ENCODE measurements around the gene TIAM2.
"Not testable (repeated sequence)": the region's sequence is repeated elsewhere in the genome, so short reads cannot be mapped to it uniquely, and the experiment has no call there.

TIAM2 gene

DNA sequence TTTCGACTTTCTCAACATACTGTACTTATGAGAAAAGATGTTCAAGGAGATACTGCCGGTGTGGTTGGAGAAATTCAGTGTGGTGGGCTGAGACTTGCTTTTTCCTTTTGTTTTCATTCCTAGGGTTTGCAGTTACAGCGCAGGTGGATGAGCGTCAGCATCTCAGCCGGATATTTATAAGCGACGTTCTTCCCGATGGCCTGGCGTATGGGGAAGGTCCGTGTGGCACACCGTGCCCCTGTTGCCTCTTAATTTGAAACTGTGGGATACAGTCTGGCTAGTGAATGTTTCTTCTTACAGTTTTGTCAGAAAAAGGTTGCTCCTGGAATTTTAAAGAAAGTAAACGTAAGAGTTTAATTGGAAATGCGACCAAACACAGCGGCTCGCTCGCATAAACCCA is 187.0 kb downstream of the TIAM2 start:
- no peaks in the 10 kb centered on the region for H3K9me2 ChIP-seq (replicated peaks; ENCODE audit: insufficient read depth, low read length)
- H3K36me3 ChIP-seq (replicated peaks; ENCODE audit: insufficient read depth, low read length) = no peaks in the 10 kb centered on the region
- no peak overlapping the region for H3K4me2 ChIP-seq (ENCODE audit: low read depth, low read length)

DNA sequence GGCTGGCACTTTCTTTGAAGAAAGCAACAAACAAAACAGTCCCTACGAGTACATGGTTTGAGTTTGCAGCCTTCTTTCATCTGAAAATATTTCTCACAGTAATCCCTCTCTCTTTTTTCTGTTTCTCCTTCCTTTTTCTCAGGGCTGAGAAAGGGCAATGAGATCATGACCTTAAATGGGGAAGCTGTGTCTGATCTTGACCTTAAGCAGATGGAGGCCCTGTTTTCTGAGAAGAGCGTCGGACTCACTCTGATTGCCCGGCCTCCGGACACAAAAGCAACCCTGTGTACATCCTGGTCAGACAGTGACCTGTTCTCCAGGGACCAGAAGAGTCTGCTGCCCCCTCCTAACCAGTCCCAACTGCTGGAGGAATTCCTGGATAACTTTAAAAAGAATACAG is 188.0 kb downstream of the TIAM2 start:
- Histone ChIP-seq H3K27me3 (replicated peaks; ENCODE audit: insufficient read depth, low read length) (no peaks in the 10 kb centered on the region), H3K9me2 (replicated peaks; ENCODE audit: insufficient read depth, low read length) (no peaks in the 10 kb centered on the region), H3K9me3 (replicated peaks; ENCODE audit: insufficient read depth, low read length) (no peaks in the 10 kb centered on the region), H3K36me3 (replicated peaks; ENCODE audit: insufficient read depth, low read length) (no peaks in the 10 kb centered on the region), H3K4me1 (ENCODE audit: low read length) (no peaks in the 10 kb centered on the region), H3K4me2 (ENCODE audit: low read depth, low read length) (no peak overlapping the region), H3K79me2 (ENCODE audit: low read length) (no peaks in the 10 kb centered on the region), H3K9ac (ENCODE audit: low read length) (no peak overlapping the region), H3K4me3 (ENCODE audit: low read length) (no peak overlapping the region), H3K27ac (ENCODE audit: low read length) (no peak overlapping the region), H4K20me1 (ENCODE audit: insufficient read depth, low read length) (no peaks in the 10 kb centered on the region), H3F3A (ENCODE audit: insufficient read depth, low read length) (no peaks in the 10 kb centered on the region), H2AFZ (ENCODE audit: low read length) (no peak overlapping the region)
- DNase-seq = no peak
- TF ChIP-seq, protein P1, sequence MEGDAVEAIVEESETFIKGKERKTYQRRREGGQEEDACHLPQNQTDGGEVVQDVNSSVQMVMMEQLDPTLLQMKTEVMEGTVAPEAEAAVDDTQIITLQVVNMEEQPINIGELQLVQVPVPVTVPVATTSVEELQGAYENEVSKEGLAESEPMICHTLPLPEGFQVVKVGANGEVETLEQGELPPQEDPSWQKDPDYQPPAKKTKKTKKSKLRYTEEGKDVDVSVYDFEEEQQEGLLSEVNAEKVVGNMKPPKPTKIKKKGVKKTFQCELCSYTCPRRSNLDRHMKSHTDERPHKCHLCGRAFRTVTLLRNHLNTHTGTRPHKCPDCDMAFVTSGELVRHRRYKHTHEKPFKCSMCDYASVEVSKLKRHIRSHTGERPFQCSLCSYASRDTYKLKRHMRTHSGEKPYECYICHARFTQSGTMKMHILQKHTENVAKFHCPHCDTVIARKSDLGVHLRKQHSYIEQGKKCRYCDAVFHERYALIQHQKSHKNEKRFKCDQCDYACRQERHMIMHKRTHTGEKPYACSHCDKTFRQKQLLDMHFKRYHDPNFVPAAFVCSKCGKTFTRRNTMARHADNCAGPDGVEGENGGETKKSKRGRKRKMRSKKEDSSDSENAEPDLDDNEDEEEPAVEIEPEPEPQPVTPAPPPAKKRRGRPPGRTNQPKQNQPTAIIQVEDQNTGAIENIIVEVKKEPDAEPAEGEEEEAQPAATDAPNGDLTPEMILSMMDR (IDR thresholded peaks at IDR 0.05; ENCODE audit: low read length) = no peak
- TF ChIP-seq EZH2 (optimal IDR thresholded peaks at IDR 0.05; ENCODE audit: low read depth, low read length) (no peak), EZH2phosphoT487 (IDR thresholded peaks at IDR 0.05; ENCODE audit: low read length) (no peak)

More for the DNA sequence above, 187.0 kb downstream of the TIAM2 start:
- Histone ChIP-seq H4K20me1 (ENCODE audit: insufficient read depth, low read length) (no peaks in the 10 kb centered on the region), H3F3A (ENCODE audit: insufficient read depth, low read length) (no peaks in the 10 kb centered on the region), H2AFZ (ENCODE audit: low read length) (no peak overlapping the region), H3K27me3 (replicated peaks; ENCODE audit: insufficient read depth, low read length) (no peaks in the 10 kb centered on the region), H3K4me3 (ENCODE audit: low read length) (no peak overlapping the region), H3K4me1 (ENCODE audit: low read length) (no peaks in the 10 kb centered on the region), H3K9ac (ENCODE audit: low read length) (no peak overlapping the region), H3K9me3 (replicated peaks; ENCODE audit: insufficient read depth, low read length) (no peaks in the 10 kb centered on the region), H3K27ac (ENCODE audit: low read length) (no peak overlapping the region), H3K79me2 (ENCODE audit: low read length) (no peaks in the 10 kb centered on the region)
- TF ChIP-seq EZH2 (optimal IDR thresholded peaks at IDR 0.05; ENCODE audit: low read depth, low read length) (no peak), EZH2phosphoT487 (IDR thresholded peaks at IDR 0.05; ENCODE audit: low read length) (no peak)
- TF ChIP-seq, protein P1 (IDR thresholded peaks at IDR 0.05; ENCODE audit: low read length) = no peak
- DNase-seq = no peak

DNA sequence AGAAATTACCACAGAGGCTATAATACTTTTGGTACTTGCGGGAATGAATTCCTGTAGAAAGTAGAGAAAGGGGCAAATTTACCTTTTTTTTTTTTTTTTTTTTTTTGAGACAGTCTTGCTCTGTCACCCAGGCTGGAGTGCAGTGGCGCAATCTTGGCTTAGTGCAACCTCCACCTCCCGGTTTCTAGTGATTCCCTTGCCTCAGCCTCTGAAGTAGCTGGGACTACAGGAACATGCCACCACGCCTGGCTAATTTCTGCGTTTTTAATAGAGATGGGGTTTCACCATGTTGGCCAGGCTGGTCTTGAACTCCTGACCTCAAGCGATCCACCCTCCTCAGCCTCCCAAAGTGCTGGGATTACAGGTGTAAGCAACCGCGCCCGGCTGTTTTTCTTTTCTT is 189.9 kb downstream of the TIAM2 start:
- not testable (repeated sequence) for H3F3A ChIP-seq (ENCODE audit: insufficient read depth, low read length); H3K27me3 ChIP-seq (replicated peaks; ENCODE audit: insufficient read depth, low read length); H3K4me3 ChIP-seq (ENCODE audit: low read length); H3K9me2 ChIP-seq (replicated peaks; ENCODE audit: insufficient read depth, low read length); DNase-seq; H3K9me3 ChIP-seq (replicated peaks; ENCODE audit: insufficient read depth, low read length); H2AFZ ChIP-seq (ENCODE audit: low read length); H3K79me2 ChIP-seq (ENCODE audit: low read length); H3K36me3 ChIP-seq (replicated peaks; ENCODE audit: insufficient read depth, low read length); H4K20me1 ChIP-seq (ENCODE audit: insufficient read depth, low read length); H3K4me1 ChIP-seq (ENCODE audit: low read length); H3K9ac ChIP-seq (ENCODE audit: low read length); H3K4me2 ChIP-seq (ENCODE audit: low read depth, low read length); H3K27ac ChIP-seq (ENCODE audit: low read length)

DNA sequence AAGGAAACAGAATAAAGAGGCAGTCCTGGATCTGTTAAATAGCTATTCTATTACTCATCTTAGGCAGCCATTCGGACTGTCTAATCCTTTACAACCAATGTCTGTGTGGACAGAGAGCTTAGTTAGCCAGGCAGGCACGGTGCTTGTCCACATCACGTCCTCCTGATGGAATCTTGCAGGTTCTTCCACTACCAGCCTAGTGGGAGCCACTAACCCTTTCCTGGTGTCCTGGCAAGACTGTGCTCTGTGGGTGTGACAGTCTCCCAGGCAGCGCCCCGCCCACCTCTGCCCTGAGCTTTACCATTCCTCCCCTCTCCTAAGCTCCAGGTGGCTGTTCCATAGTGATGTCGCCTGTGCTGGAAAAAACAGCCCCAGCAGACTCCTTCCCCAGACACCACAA is 190.4 kb downstream of the TIAM2 start:
- Histone ChIP-seq H3K9me2 (replicated peaks; ENCODE audit: insufficient read depth, low read length) (no peaks in the 10 kb centered on the region), H3K27ac (ENCODE audit: low read length) (no peak overlapping the region), H3K27me3 (replicated peaks; ENCODE audit: insufficient read depth, low read length) (no peaks in the 10 kb centered on the region), H2AFZ (ENCODE audit: low read length) (no peak overlapping the region), H3F3A (ENCODE audit: insufficient read depth, low read length) (no peaks in the 10 kb centered on the region), H4K20me1 (ENCODE audit: insufficient read depth, low read length) (no peaks in the 10 kb centered on the region), H3K79me2 (ENCODE audit: low read length) (no peaks in the 10 kb centered on the region), H3K9me3 (replicated peaks; ENCODE audit: insufficient read depth, low read length) (no peaks in the 10 kb centered on the region), H3K36me3 (replicated peaks; ENCODE audit: insufficient read depth, low read length) (no peaks in the 10 kb centered on the region), H3K4me3 (ENCODE audit: low read length) (no peak overlapping the region), H3K9ac (ENCODE audit: low read length) (no peak overlapping the region), H3K4me2 (ENCODE audit: low read depth, low read length) (no peak overlapping the region), H3K4me1 (ENCODE audit: low read length) (no peaks in the 10 kb centered on the region)
- DNase-seq = no peak
- TF ChIP-seq EZH2 (optimal IDR thresholded peaks at IDR 0.05; ENCODE audit: low read depth, low read length) (no peak), EZH2phosphoT487 (IDR thresholded peaks at IDR 0.05; ENCODE audit: low read length) (no peak)
- TF ChIP-seq, protein P1 (IDR thresholded peaks at IDR 0.05; ENCODE audit: low read length) = no peak

Data from MM.1S (cell line).